ENCODE data around the gene SLC25A25. TPM values are rescaled to one million over a fixed set of nuclear protein-coding genes. Genes with fewer than 3 reads are reported as not detected.

SLC25A25 gene
- total RNA-seq, 2 experiments from 2014 or later, result 16.9 to 17.7 TPM

DNA sequence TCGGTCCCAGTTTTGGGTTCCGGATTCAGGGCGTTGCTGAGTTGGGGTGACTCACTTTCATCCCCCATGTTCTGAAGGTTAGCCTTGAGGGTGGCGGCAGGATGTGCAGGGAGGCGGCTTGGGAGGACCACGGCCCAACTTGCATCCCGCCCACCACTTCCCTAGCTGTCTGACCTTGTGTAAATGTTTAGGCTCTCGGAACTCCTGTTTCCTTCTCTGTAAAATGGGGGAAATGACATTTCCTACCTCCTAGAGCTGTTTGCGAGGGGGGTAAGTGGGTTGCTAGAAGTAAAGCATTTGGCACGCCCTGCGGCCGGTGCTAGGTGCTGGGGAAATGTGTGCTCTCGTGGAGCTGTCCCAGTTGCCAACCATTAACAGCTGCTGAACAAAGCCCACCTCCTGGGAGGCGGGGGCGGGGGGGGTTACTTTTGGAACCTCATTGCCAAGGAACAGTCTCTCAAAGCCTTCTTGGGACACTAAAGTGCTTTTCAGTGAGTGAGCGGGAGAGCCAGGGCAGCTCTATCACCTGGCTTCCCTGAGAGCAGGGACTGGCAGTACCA is 32.0 kb downstream of the SLC25A25 start:
- Histone ChIP-seq H3K4me3 (ENCODE audit: low read length) (no peak overlapping the region), H3K27ac (ENCODE audit: low read depth in 1 of 2, low read length in 2 of 2) (no peak overlapping the region), H3K27me3 (ENCODE audit: control insufficient read depth in 1 of 2, insufficient read depth in 2 of 2, low read length in 2 of 2) (no peaks in the 10 kb centered on the region), H3K9me3 (ENCODE audit: control insufficient read depth in 1 of 2, insufficient read depth in 1 of 2, low read length in 2 of 2) (no peaks in the 10 kb centered on the region), H3K4me1 (ENCODE audit: insufficient read depth, low read length) (peaks cover 66% of the 10 kb centered on the region), H3K36me3 (ENCODE audit: insufficient read depth, low read length) (peaks cover 60% of the 10 kb centered on the region)
- DNase-seq, result peak in 1 of 14 experiments; percentile 18
- Mint-ChIP-seq H3K27ac (peak overlapping the region; percentile 61), H3K36me3 (ENCODE audit: low read depth) (peaks cover 65% of the 10 kb centered on the region), H3K4me1 (ENCODE audit: low read depth) (peaks cover 61% of the 10 kb centered on the region), H3K4me3 (no peak overlapping the region), H3K27me3 (no peaks in the 10 kb centered on the region), H3K9me3 (no peaks in the 10 kb centered on the region)
- ATAC-seq (ENCODE audit: poor library complexity), result no peak
- TF ChIP-seq, protein P1, sequence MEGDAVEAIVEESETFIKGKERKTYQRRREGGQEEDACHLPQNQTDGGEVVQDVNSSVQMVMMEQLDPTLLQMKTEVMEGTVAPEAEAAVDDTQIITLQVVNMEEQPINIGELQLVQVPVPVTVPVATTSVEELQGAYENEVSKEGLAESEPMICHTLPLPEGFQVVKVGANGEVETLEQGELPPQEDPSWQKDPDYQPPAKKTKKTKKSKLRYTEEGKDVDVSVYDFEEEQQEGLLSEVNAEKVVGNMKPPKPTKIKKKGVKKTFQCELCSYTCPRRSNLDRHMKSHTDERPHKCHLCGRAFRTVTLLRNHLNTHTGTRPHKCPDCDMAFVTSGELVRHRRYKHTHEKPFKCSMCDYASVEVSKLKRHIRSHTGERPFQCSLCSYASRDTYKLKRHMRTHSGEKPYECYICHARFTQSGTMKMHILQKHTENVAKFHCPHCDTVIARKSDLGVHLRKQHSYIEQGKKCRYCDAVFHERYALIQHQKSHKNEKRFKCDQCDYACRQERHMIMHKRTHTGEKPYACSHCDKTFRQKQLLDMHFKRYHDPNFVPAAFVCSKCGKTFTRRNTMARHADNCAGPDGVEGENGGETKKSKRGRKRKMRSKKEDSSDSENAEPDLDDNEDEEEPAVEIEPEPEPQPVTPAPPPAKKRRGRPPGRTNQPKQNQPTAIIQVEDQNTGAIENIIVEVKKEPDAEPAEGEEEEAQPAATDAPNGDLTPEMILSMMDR (IDR thresholded peaks at IDR 0.05), result no peak
- intact Hi-C loops (cut with DNase I, micrococcal nuclease), result loop anchor here in 1 of 2 experiments (5.0 to 10.0 kb wide), 2 partner anchors 45 to 148 kb away; no protein-coding TSS in a partner anchor
- POLR2A ChIA-PET, result interaction anchor here (0.6 to 1.4 kb wide), 6 partner anchors 9 to 34 kb away, joined by 3 to 5 read pairs (median 4); partner anchors contain the start of gene NAIF1
- CTCF ChIA-PET, result interaction anchor here (1.4 kb wide), 1 partner anchor 17 kb away, joined by 3 read pairs; no protein-coding TSS in a partner anchor

DNA sequence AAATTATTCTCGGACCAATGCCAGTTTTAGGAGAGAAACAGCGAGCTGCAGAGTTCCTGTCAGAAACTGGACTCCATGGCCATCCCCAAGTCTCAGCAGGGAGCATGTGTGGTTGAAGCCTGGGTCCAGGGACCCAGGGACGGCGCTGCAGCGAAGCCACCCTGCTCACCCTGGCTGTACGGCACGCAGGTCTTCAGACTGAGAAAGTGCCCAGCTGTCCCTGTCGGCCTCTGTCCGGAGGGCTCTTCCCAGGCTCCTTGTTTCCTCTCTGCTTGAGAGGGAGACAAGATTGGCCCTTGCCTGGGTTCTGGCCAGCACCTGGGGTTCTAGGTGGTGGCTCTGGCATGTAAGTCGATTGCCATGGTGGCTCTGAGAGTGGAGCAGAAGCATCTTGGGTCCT is 32.5 kb downstream of the SLC25A25 start:
- Histone ChIP-seq H3K27me3 (ENCODE audit: control insufficient read depth in 1 of 2, insufficient read depth in 2 of 2, low read length in 2 of 2) (no peaks in the 10 kb centered on the region), H3K9me3 (ENCODE audit: control insufficient read depth in 1 of 2, insufficient read depth in 1 of 2, low read length in 2 of 2) (no peaks in the 10 kb centered on the region), H3K27ac (ENCODE audit: low read depth in 1 of 2, low read length in 2 of 2) (no peak overlapping the region), H3K4me3 (ENCODE audit: low read length) (no peak overlapping the region), H3K36me3 (ENCODE audit: insufficient read depth, low read length) (peaks cover 59% of the 10 kb centered on the region), H3K4me1 (ENCODE audit: insufficient read depth, low read length) (peaks cover 61% of the 10 kb centered on the region)
- Mint-ChIP-seq H3K9me3 (no peaks in the 10 kb centered on the region), H3K4me1 (ENCODE audit: low read depth) (peaks cover 61% of the 10 kb centered on the region), H3K27ac (no peak overlapping the region), H3K36me3 (ENCODE audit: low read depth) (peaks cover 65% of the 10 kb centered on the region), H3K27me3 (no peaks in the 10 kb centered on the region), H3K4me3 (no peak overlapping the region)
- POLR2A ChIA-PET, result interaction anchor here (0.6 to 1.4 kb wide), 4 partner anchors 28 to 35 kb away, joined by 3 to 5 read pairs (median 3); partner anchors contain the start of gene NAIF1
- CTCF ChIA-PET, result no interaction called here
- ATAC-seq (ENCODE audit: poor library complexity) (no peak), DNase-seq (no peak)
- TF ChIP-seq, protein P1 (IDR thresholded peaks at IDR 0.05), result no peak
- intact Hi-C loops (cut with DNase I, micrococcal nuclease), result loop anchor here in 1 of 2 experiments (5.0 to 10.0 kb wide), 2 partner anchors 46 to 148 kb away; no protein-coding TSS in a partner anchor

DNA sequence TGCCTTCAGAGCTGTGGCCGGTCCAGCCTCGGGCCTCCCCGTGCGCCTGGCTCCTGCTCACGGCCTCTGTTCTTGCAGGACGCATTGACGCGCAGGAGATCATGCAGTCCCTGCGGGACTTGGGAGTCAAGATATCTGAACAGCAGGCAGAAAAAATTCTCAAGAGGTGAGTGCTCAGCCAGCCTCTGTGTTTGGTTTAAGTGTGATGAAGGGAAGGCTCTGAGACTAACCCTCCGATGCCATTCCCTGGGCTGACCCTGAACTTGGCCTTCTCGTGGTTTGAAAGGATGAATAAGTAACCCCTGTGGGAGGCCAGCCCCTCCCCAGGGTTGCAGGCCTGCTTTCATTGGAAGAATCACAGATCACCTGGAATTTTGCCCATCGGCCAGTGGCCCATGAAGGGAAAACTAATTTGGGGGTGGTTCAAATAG is 33.2 kb downstream of the SLC25A25 start:
- DNase-seq (no peak), ATAC-seq (ENCODE audit: poor library complexity) (no peak)
- H3K36me3 Mint-ChIP-seq (ENCODE audit: low read depth), result peaks cover 66% of the 10 kb centered on the region
- no peak overlapping the region for H3K27ac ChIP-seq (ENCODE audit: low read depth in 1 of 2, low read length in 2 of 2)
- no peak overlapping the region for H3K4me3 ChIP-seq (ENCODE audit: low read length)
- no peaks in the 10 kb centered on the region for H3K9me3 Mint-ChIP-seq
- intact Hi-C loops (cut with DNase I, micrococcal nuclease), result loop anchor here in 1 of 2 experiments (5.0 to 10.0 kb wide), 2 partner anchors 46 to 149 kb away; no protein-coding TSS in a partner anchor
- CTCF ChIA-PET, result no interaction called here
- H3K4me1 ChIP-seq (ENCODE audit: insufficient read depth, low read length), result peaks cover 64% of the 10 kb centered on the region
- peaks cover 62% of the 10 kb centered on the region for H3K4me1 Mint-ChIP-seq (ENCODE audit: low read depth)
- H3K36me3 ChIP-seq (ENCODE audit: insufficient read depth, low read length), result peaks cover 66% of the 10 kb centered on the region
- H3K4me3 Mint-ChIP-seq, result no peak overlapping the region
- H3K9me3 ChIP-seq (ENCODE audit: control insufficient read depth in 1 of 2, insufficient read depth in 1 of 2, low read length in 2 of 2), result no peaks in the 10 kb centered on the region
- TF ChIP-seq, protein P1 (IDR thresholded peaks at IDR 0.05), result no peak
- H3K27me3 Mint-ChIP-seq, result no peaks in the 10 kb centered on the region
- POLR2A ChIA-PET, result interaction anchor here (0.8 to 1.0 kb wide), 2 partner anchors 30 to 34 kb away, joined by 3 read pairs; partner anchors contain the start of gene NAIF1
- peak overlapping the region; percentile 20 for H3K27ac Mint-ChIP-seq
- H3K27me3 ChIP-seq (ENCODE audit: control insufficient read depth in 1 of 2, insufficient read depth in 2 of 2, low read length in 2 of 2), result no peaks in the 10 kb centered on the region
